Coronary artery (tissue), 2 donors: ENCODE results near the gene KCNG4.

ENCODE experiments used
- DNase-seq: peaks from one replicate; pipeline ENCODE4 v3.0.0-alpha.2; 2017; ENCODE audit warnings: low spot score
- H3K27ac ChIP-seq, 2 donors: fragments of 200-600 bp; sonication (generic); one replicate each; pipeline ENCODE4 v1.5.1; 2016 to 2019
- H3K4me3 ChIP-seq: fragments of 200-600 bp; sonication (generic); 2 replicates; pipeline ENCODE4 v1.5.1; 2016; ENCODE audit warnings: mild to moderate bottlenecking, moderate library complexity
- CTCF ChIP-seq: fragments of 200-600 bp; sonication (generic); IDR thresholded peaks from one replicate; pipeline ENCODE4 v1.5.1; 2019; ENCODE audit warnings: antibody characterized with exemption

The KCNG4 gene

GRCh38 chr16:84195201-84196093 lies 44.4 kb downstream of the KCNG4 start:
- no peak for TF ChIP-seq CTCF
- no peak overlapping the region for H3K27ac ChIP-seq
- H3K4me3 ChIP-seq = no peak overlapping the region
- DNase-seq = no peak

GRCh38 chr16:84194470-84195200 lies 45.2 kb downstream of the KCNG4 start:
- H3K27ac ChIP-seq = no peak overlapping the region
- no peak overlapping the region for H3K4me3 ChIP-seq
- DNase-seq = no peak
- TF ChIP-seq CTCF = no peak

- H3K4me3 ChIP-seq = no peak overlapping the region
- TF ChIP-seq CTCF = no peak
- DNase-seq = no peak
- no peak overlapping the region for H3K27ac ChIP-seq
These were observed 45.8 kb downstream of the KCNG4 start for GRCh38 chr16:84194018-84194417.

- Histone ChIP-seq H3K4me3 (no peak overlapping the region), H3K27ac (no peak overlapping the region)
- no peak for DNase-seq
- TF ChIP-seq CTCF = no peak
These were observed 46.3 kb downstream of the KCNG4 start for GRCh38 chr16:84193480-84193879.

GRCh38 chr16:84191466-84191865 lies 48.3 kb downstream of the KCNG4 start:
- no peak overlapping the region for H3K4me3 ChIP-seq
- no peak for DNase-seq
- TF ChIP-seq CTCF = no peak
- no peak overlapping the region for H3K27ac ChIP-seq

GRCh38 chr16:84190731-84191388 lies 49.0 kb downstream of the KCNG4 start, which contains the start of gene ADAD2:
Gene ADAD2, plus strand, starts transcription at chr16:84191157. Its CDS starts 74 bp downstream, at chr16:84191231.
- no peak for TF ChIP-seq CTCF
- no peak for DNase-seq
- Histone ChIP-seq H3K27ac (no peak within 1 kb of the TSS), H3K4me3 (no peak within 1 kb of the TSS)
